ENCODE data around the gene TLX2.

TLX2 gene

GRCh38 chr2:74496997-74497776 lies 17.1 kb upstream of the TLX2 start:
- DNase-seq (ENCODE audit: low spot score) (no peak), FAIRE-seq (no peak)

GRCh38 chr2:74497777-74498499 lies 16.3 kb upstream of the TLX2 start:
- no peak for FAIRE-seq
- no peak for DNase-seq (ENCODE audit: low spot score)

GRCh38 chr2:74498500-74499266 lies 15.6 kb upstream of the TLX2 start:
- FAIRE-seq: no peak
- no peak for DNase-seq (ENCODE audit: low spot score)

- FAIRE-seq (no peak), DNase-seq (ENCODE audit: low spot score) (no peak)
Measured at GRCh38 chr2:74499267-74499939, 14.8 kb upstream of the TLX2 start, which contains the start of gene LBX2. LBX2 (minus strand) TSS chr2:74499603; CDS start chr2:74499537, 66 bp downstream.

- FAIRE-seq (no peak), DNase-seq (ENCODE audit: low spot score) (no peak)
Measured at GRCh38 chr2:74499940-74500577, 14.2 kb upstream of the TLX2 start.

GRCh38 chr2:74500578-74500946 lies 13.7 kb upstream of the TLX2 start:
- DNase-seq (ENCODE audit: low spot score) (no peak), FAIRE-seq (no peak)

- DNase-seq (ENCODE audit: low spot score) (peak; percentile 22), FAIRE-seq (peak; percentile 46)
Measured at GRCh38 chr2:74501335-74502071, 12.7 kb upstream of the TLX2 start.

GRCh38 chr2:74502147-74502719 lies 12.0 kb upstream of the TLX2 start:
- DNase-seq (ENCODE audit: low spot score) (peak; percentile 37), FAIRE-seq (no peak)

- DNase-seq (ENCODE audit: low spot score) (peak; percentile 90), FAIRE-seq (peak; percentile 48)
Measured at GRCh38 chr2:74502720-74503505, 11.3 kb upstream of the TLX2 start.

- DNase-seq (ENCODE audit: low spot score) (peak; percentile 37), FAIRE-seq (no peak)
Measured at GRCh38 chr2:74503506-74504475, 10.5 kb upstream of the TLX2 start.

GRCh38 chr2:74504591-74504990 lies 9.7 kb upstream of the TLX2 start:
- DNase-seq (ENCODE audit: low spot score) (no peak), FAIRE-seq (no peak)

- FAIRE-seq (no peak), DNase-seq (ENCODE audit: low spot score) (no peak)
Measured at GRCh38 chr2:74505448-74506246, 8.6 kb upstream of the TLX2 start.

- peak; percentile 99 for DNase-seq (ENCODE audit: low spot score)
- FAIRE-seq: peak; percentile 84
Measured at GRCh38 chr2:74507145-74507925, 6.9 kb upstream of the TLX2 start, which contains the start of gene PCGF1. PCGF1 (minus strand) TSS chr2:74507695; CDS start chr2:74507668, 27 bp downstream.

- FAIRE-seq (no peak), DNase-seq (ENCODE audit: low spot score) (peak; percentile 65)
Measured at GRCh38 chr2:74507926-74508520, 6.2 kb upstream of the TLX2 start.

GRCh38 chr2:74510272-74510671 lies 4.0 kb upstream of the TLX2 start:
- FAIRE-seq: no peak
- no peak for DNase-seq (ENCODE audit: low spot score)

Measured in urothelium cell line (cell line).